Vagina (tissue), 2 donors: ENCODE data around the gene AGR3.

Source experiments
- POLR2A ChIP-seq, 2 donors: fragments of 450-650 bp; IDR thresholded peaks; one replicate each; pipeline ENCODE4 v1.6.1; 2017; ENCODE audit warnings: antibody characterized with exemption in 2 of 2, mild to moderate bottlenecking in 2 of 2, moderate library complexity in 2 of 2
- TF ChIP-seq, protein P1 (sequence below), 3 experiments: fragments of 450-650 bp in 2 of 3; fragments of 200-600 bp in 1 of 3; sonication (generic) in 1 of 3; IDR thresholded peaks; one replicate each; pipeline ENCODE4 v1.5.1; 2017 to 2019; ENCODE audit warnings: antibody characterized with exemption in 3 of 3, mild to moderate bottlenecking in 2 of 3, moderate library complexity in 2 of 3

DNA sequence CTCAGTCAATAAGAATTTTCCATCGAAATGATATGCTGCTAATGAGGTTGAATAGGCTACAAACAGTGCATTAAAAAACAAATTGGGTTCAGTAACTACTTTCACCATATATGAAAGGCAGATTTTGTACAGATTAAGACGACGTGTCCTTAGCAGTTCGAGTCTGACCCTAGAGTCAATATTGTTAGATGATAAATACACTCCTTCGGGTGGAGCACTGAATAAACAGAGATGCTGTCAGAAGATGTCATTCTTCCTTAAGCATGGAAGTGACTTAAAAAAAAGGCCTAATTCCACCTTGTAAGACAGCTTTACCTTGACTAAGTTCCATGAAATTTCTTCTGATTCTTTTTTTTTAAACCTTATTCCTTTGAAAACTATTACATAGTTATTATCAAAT is 71.2 kb downstream of the AGR3 start:
- no peak for TF ChIP-seq POLR2A (IDR thresholded peaks at IDR 0.05)
- TF ChIP-seq, protein P1, sequence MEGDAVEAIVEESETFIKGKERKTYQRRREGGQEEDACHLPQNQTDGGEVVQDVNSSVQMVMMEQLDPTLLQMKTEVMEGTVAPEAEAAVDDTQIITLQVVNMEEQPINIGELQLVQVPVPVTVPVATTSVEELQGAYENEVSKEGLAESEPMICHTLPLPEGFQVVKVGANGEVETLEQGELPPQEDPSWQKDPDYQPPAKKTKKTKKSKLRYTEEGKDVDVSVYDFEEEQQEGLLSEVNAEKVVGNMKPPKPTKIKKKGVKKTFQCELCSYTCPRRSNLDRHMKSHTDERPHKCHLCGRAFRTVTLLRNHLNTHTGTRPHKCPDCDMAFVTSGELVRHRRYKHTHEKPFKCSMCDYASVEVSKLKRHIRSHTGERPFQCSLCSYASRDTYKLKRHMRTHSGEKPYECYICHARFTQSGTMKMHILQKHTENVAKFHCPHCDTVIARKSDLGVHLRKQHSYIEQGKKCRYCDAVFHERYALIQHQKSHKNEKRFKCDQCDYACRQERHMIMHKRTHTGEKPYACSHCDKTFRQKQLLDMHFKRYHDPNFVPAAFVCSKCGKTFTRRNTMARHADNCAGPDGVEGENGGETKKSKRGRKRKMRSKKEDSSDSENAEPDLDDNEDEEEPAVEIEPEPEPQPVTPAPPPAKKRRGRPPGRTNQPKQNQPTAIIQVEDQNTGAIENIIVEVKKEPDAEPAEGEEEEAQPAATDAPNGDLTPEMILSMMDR (IDR thresholded peaks at IDR 0.05): no peak
